ENCODE measurements around the gene KIAA0232. TPM values are rescaled to one million over a fixed set of nuclear protein-coding genes. Genes with fewer than 3 reads are reported as not detected.

Gene KIAA0232
- polyA plus RNA-seq, 1 donor from 2014 or later: 57.6 TPM

DNA sequence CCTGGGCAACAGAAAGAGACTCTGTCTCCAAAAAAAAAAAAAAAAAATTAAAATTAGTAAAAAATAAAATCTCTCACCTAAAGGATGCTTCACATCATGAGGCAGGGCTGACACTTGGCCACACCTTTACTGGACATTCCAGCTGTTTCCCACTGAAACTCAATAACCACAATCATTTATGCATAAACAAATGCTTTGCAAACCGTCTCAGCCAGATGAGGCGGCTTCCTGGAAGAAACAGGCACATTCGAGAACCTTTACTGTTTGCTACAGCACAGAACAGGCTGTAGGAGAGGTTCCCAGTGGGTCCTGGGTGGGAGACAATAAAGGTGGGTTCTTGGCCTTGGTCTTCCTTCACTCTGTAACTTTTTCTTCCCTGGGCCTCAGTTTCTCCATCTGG is 116.2 kb downstream of the KIAA0232 start:
- Histone ChIP-seq H3K27me3 (ENCODE audit: insufficient read depth, low read depth, low read length) (no peaks in the 10 kb centered on the region), H3K27ac (ENCODE audit: low read length) (no peak overlapping the region), H3K4me2 (ENCODE audit: low read length) (no peak overlapping the region), H3F3A (ENCODE audit: insufficient read depth, low read length, poor library complexity, severe bottlenecking) (no peaks in the 10 kb centered on the region), H3K4me3 (ENCODE audit: low read length) (no peak overlapping the region), H3K9ac (ENCODE audit: low read length) (no peak overlapping the region), H3K9me2 (ENCODE audit: insufficient read depth, low read length) (no peaks in the 10 kb centered on the region), H3K36me3 (ENCODE audit: insufficient read depth, low read length) (no peaks in the 10 kb centered on the region), H3K79me2 (replicated peaks; ENCODE audit: insufficient read depth, low read length) (no peaks in the 10 kb centered on the region), H2AFZ (ENCODE audit: low read depth, low read length) (no peak overlapping the region), H3K9me3 (ENCODE audit: low read length) (no peaks in the 10 kb centered on the region), H4K20me1 (ENCODE audit: insufficient read depth) (no peaks in the 10 kb centered on the region)
- TF ChIP-seq MXI1 (conservative IDR thresholded peaks at IDR 0.05; ENCODE audit: poor library complexity, severe bottlenecking) (no peak), TAF1 (IDR thresholded peaks at IDR 0.05; ENCODE audit: low read depth) (no peak), RAD21 (conservative IDR thresholded peaks at IDR 0.05) (no peak), POLR2AphosphoS5 (IDR thresholded peaks at IDR 0.05) (no peak), EZH2 (IDR thresholded peaks at IDR 0.05; ENCODE audit: borderline replicate concordance, insufficient read depth, low read length, poor library complexity, severe bottlenecking) (no peak)
- TF ChIP-seq, protein P1, sequence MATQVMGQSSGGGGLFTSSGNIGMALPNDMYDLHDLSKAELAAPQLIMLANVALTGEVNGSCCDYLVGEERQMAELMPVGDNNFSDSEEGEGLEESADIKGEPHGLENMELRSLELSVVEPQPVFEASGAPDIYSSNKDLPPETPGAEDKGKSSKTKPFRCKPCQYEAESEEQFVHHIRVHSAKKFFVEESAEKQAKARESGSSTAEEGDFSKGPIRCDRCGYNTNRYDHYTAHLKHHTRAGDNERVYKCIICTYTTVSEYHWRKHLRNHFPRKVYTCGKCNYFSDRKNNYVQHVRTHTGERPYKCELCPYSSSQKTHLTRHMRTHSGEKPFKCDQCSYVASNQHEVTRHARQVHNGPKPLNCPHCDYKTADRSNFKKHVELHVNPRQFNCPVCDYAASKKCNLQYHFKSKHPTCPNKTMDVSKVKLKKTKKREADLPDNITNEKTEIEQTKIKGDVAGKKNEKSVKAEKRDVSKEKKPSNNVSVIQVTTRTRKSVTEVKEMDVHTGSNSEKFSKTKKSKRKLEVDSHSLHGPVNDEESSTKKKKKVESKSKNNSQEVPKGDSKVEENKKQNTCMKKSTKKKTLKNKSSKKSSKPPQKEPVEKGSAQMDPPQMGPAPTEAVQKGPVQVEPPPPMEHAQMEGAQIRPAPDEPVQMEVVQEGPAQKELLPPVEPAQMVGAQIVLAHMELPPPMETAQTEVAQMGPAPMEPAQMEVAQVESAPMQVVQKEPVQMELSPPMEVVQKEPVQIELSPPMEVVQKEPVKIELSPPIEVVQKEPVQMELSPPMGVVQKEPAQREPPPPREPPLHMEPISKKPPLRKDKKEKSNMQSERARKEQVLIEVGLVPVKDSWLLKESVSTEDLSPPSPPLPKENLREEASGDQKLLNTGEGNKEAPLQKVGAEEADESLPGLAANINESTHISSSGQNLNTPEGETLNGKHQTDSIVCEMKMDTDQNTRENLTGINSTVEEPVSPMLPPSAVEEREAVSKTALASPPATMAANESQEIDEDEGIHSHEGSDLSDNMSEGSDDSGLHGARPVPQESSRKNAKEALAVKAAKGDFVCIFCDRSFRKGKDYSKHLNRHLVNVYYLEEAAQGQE (IDR thresholded peaks at IDR 0.05; ENCODE audit: borderline replicate concordance): no peak

DNA sequence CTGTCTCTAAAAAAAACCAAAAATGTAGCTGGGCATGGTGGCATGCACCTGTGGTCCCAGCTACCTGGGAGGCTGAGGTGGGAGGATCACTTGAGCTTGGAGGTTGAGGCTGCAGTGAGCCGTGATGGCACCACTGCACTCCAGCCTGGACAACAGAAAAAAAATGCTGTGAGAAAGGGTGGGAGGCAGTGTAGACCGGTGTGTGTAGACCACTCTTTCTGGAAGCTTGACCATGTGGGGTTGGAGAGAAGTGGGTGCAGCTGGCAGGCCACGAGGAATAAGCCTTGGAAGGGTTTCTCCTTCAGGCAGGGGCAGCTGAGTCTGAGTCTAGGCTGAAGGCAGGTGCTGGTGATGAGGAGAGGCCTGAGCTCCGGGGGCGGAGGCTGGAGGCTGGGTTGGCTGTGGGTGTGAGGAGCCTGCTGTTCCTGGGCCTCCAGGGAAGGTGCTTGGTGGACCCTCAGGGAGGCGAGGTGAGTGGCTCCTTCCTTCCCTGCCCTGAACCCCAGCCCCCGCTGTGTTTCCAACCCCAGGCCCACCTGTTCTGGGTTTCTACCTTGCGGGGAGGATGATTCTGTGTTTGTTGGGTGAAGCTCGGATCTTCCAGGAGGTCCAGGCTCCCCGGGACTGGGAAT is 117.8 kb downstream of the KIAA0232 start:
- H3K79me2 ChIP-seq (replicated peaks; ENCODE audit: insufficient read depth, low read length): no peaks in the 10 kb centered on the region
- H3K9me2 ChIP-seq (ENCODE audit: insufficient read depth, low read length): no peaks in the 10 kb centered on the region
- no peak overlapping the region for H3K27ac ChIP-seq (ENCODE audit: low read length)
- no peak overlapping the region for H3K4me3 ChIP-seq (ENCODE audit: low read length)
- no peak overlapping the region for H2AFZ ChIP-seq (ENCODE audit: low read depth, low read length)
- H4K20me1 ChIP-seq (ENCODE audit: insufficient read depth): no peaks in the 10 kb centered on the region
- H3K4me2 ChIP-seq (ENCODE audit: low read length): no peak overlapping the region
- no peaks in the 10 kb centered on the region for H3F3A ChIP-seq (ENCODE audit: insufficient read depth, low read length, poor library complexity, severe bottlenecking)
- TF ChIP-seq MXI1 (conservative IDR thresholded peaks at IDR 0.05; ENCODE audit: poor library complexity, severe bottlenecking): no peak
- TF ChIP-seq SMC3 (conservative IDR thresholded peaks at IDR 0.05; ENCODE audit: poor library complexity): no peak
- TF ChIP-seq, protein P2, sequence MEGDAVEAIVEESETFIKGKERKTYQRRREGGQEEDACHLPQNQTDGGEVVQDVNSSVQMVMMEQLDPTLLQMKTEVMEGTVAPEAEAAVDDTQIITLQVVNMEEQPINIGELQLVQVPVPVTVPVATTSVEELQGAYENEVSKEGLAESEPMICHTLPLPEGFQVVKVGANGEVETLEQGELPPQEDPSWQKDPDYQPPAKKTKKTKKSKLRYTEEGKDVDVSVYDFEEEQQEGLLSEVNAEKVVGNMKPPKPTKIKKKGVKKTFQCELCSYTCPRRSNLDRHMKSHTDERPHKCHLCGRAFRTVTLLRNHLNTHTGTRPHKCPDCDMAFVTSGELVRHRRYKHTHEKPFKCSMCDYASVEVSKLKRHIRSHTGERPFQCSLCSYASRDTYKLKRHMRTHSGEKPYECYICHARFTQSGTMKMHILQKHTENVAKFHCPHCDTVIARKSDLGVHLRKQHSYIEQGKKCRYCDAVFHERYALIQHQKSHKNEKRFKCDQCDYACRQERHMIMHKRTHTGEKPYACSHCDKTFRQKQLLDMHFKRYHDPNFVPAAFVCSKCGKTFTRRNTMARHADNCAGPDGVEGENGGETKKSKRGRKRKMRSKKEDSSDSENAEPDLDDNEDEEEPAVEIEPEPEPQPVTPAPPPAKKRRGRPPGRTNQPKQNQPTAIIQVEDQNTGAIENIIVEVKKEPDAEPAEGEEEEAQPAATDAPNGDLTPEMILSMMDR (IDR thresholded peaks at IDR 0.05; ENCODE audit: poor library complexity, severe bottlenecking): no peak
- no peak for TF ChIP-seq RAD21 (conservative IDR thresholded peaks at IDR 0.05)
- no peak for TF ChIP-seq POLR2AphosphoS5 (IDR thresholded peaks at IDR 0.05)
- no peak for TF ChIP-seq EZH2 (IDR thresholded peaks at IDR 0.05; ENCODE audit: borderline replicate concordance, insufficient read depth, low read length, poor library complexity, severe bottlenecking)
- no peak for TF ChIP-seq TAF1 (IDR thresholded peaks at IDR 0.05; ENCODE audit: low read depth)
- TF ChIP-seq, protein P1 (IDR thresholded peaks at IDR 0.05; ENCODE audit: borderline replicate concordance): no peak
- TF ChIP-seq EP300 (conservative IDR thresholded peaks at IDR 0.05; ENCODE audit: poor library complexity, severe bottlenecking): no peak
- no peaks in the 10 kb centered on the region for H3K27me3 ChIP-seq (ENCODE audit: insufficient read depth, low read depth, low read length)
- H3K36me3 ChIP-seq (ENCODE audit: insufficient read depth, low read length): no peaks in the 10 kb centered on the region
- H3K9me3 ChIP-seq (ENCODE audit: low read length): no peaks in the 10 kb centered on the region
- no peak overlapping the region for H3K9ac ChIP-seq (ENCODE audit: low read length)

All from neural cell (in vitro differentiated cells).